ENCODE data around the gene ELP6. TPM values are rescaled to one million over a fixed set of nuclear protein-coding genes. Genes with fewer than 3 reads are reported as not detected.
"Not testable (repeated sequence)": the region's sequence is repeated elsewhere in the genome, so short reads cannot be mapped to it uniquely, and the experiment has no call there.

The ELP6 gene
- polyA plus RNA-seq, 1 donor from 2014 or later = 55.0 TPM

DNA sequence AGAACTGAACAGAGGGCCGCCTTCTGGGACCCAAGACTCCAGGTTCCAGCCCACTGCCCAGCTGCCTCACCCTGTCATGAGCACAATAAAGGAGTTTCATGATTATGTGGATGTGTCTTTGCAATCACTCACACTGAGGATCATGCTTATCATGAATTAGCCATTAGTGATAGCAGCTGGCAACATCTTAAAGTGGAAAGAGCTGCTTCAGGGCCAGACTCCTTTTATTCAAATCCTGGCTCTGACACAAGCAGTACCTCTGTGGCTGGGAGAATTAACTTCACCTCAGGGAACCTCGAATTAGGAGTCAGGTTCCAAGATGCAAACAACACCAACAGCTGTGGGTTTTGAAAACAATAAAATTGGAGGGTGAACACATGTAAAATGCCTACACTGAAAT is 31.1 kb downstream of the ELP6 start:
- Histone ChIP-seq H3K9ac (ENCODE audit: low read length) (no peak overlapping the region), H4K20me1 (ENCODE audit: insufficient read depth) (no peaks in the 10 kb centered on the region), H3K4me2 (ENCODE audit: low read length) (no peak overlapping the region), H3K27ac (ENCODE audit: low read length) (no peak overlapping the region), H3K9me2 (ENCODE audit: insufficient read depth, low read length) (no peaks in the 10 kb centered on the region), H3K36me3 (ENCODE audit: insufficient read depth, low read length) (no peaks in the 10 kb centered on the region), H3K27me3 (ENCODE audit: insufficient read depth, low read depth, low read length) (no peaks in the 10 kb centered on the region), H3F3A (ENCODE audit: insufficient read depth, low read length, poor library complexity, severe bottlenecking) (no peaks in the 10 kb centered on the region), H3K9me3 (ENCODE audit: low read length) (no peaks in the 10 kb centered on the region), H2AFZ (ENCODE audit: low read depth, low read length) (no peak overlapping the region), H3K4me3 (ENCODE audit: low read length) (no peak overlapping the region), H3K79me2 (replicated peaks; ENCODE audit: insufficient read depth, low read length) (no peaks in the 10 kb centered on the region)
- TF ChIP-seq, protein P1, sequence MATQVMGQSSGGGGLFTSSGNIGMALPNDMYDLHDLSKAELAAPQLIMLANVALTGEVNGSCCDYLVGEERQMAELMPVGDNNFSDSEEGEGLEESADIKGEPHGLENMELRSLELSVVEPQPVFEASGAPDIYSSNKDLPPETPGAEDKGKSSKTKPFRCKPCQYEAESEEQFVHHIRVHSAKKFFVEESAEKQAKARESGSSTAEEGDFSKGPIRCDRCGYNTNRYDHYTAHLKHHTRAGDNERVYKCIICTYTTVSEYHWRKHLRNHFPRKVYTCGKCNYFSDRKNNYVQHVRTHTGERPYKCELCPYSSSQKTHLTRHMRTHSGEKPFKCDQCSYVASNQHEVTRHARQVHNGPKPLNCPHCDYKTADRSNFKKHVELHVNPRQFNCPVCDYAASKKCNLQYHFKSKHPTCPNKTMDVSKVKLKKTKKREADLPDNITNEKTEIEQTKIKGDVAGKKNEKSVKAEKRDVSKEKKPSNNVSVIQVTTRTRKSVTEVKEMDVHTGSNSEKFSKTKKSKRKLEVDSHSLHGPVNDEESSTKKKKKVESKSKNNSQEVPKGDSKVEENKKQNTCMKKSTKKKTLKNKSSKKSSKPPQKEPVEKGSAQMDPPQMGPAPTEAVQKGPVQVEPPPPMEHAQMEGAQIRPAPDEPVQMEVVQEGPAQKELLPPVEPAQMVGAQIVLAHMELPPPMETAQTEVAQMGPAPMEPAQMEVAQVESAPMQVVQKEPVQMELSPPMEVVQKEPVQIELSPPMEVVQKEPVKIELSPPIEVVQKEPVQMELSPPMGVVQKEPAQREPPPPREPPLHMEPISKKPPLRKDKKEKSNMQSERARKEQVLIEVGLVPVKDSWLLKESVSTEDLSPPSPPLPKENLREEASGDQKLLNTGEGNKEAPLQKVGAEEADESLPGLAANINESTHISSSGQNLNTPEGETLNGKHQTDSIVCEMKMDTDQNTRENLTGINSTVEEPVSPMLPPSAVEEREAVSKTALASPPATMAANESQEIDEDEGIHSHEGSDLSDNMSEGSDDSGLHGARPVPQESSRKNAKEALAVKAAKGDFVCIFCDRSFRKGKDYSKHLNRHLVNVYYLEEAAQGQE (IDR thresholded peaks at IDR 0.05; ENCODE audit: borderline replicate concordance) = no peak
- no peak for TF ChIP-seq TAF1 (IDR thresholded peaks at IDR 0.05; ENCODE audit: low read depth)
- no peak for TF ChIP-seq EP300 (conservative IDR thresholded peaks at IDR 0.05; ENCODE audit: poor library complexity, severe bottlenecking)
- TF ChIP-seq, protein P2, sequence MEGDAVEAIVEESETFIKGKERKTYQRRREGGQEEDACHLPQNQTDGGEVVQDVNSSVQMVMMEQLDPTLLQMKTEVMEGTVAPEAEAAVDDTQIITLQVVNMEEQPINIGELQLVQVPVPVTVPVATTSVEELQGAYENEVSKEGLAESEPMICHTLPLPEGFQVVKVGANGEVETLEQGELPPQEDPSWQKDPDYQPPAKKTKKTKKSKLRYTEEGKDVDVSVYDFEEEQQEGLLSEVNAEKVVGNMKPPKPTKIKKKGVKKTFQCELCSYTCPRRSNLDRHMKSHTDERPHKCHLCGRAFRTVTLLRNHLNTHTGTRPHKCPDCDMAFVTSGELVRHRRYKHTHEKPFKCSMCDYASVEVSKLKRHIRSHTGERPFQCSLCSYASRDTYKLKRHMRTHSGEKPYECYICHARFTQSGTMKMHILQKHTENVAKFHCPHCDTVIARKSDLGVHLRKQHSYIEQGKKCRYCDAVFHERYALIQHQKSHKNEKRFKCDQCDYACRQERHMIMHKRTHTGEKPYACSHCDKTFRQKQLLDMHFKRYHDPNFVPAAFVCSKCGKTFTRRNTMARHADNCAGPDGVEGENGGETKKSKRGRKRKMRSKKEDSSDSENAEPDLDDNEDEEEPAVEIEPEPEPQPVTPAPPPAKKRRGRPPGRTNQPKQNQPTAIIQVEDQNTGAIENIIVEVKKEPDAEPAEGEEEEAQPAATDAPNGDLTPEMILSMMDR (IDR thresholded peaks at IDR 0.05; ENCODE audit: poor library complexity, severe bottlenecking) = no peak
- TF ChIP-seq MXI1 (conservative IDR thresholded peaks at IDR 0.05; ENCODE audit: poor library complexity, severe bottlenecking) = no peak
- TF ChIP-seq RAD21 (conservative IDR thresholded peaks at IDR 0.05) = no peak
- TF ChIP-seq EZH2 (IDR thresholded peaks at IDR 0.05; ENCODE audit: borderline replicate concordance, insufficient read depth, low read length, poor library complexity, severe bottlenecking) = no peak
- TF ChIP-seq POLR2AphosphoS5 (IDR thresholded peaks at IDR 0.05) = no peak
- TF ChIP-seq SMC3 (conservative IDR thresholded peaks at IDR 0.05; ENCODE audit: poor library complexity) = no peak

DNA sequence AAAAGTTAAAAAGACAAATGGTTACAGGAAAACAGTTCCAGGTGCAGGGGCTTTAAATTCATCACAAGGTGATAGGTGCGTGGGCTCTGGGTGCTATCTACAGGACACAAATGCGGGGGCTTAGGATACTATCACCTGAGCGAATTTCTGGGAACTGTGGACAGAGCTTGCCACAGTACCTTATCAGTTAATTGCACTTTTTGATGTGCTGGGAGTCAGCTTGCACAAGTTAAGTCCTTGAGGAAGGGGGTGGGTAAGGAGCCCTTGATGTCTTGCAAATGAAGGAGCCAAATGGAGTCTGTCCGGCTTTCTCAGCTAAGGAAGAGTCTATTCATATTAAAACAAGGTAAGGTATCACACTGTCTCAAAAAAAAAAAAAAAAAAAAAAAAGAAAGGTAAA is 31.7 kb downstream of the ELP6 start:
- not testable (repeated sequence) for H3K4me3 ChIP-seq (ENCODE audit: low read length); H3K36me3 ChIP-seq (ENCODE audit: insufficient read depth, low read length); H2AFZ ChIP-seq (ENCODE audit: low read depth, low read length); H3K27me3 ChIP-seq (ENCODE audit: insufficient read depth, low read depth, low read length); H3F3A ChIP-seq (ENCODE audit: insufficient read depth, low read length, poor library complexity, severe bottlenecking); H3K27ac ChIP-seq (ENCODE audit: low read length); H3K4me2 ChIP-seq (ENCODE audit: low read length); H3K9me2 ChIP-seq (ENCODE audit: insufficient read depth, low read length); H3K79me2 ChIP-seq (replicated peaks; ENCODE audit: insufficient read depth, low read length); H3K9me3 ChIP-seq (ENCODE audit: low read length); H4K20me1 ChIP-seq (ENCODE audit: insufficient read depth); H3K9ac ChIP-seq (ENCODE audit: low read length)

DNA sequence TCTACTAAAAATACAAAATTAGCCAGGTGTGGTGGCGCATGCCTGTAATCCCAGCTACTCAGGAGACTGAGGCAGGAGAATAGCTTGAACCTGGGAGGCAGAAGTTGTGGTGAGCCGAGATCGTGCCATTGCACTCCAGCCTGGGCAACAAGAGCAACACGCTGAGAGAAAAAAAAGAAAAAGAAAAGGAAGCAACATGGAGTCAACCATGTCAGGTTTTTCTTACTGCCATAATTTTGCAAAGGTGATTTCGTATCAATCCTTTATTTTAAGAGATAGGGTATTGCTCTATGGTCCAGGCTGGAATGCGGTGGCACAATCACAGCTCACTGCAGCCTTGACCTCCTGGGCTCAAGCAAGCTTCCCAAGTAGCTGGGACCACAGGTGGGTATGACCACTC is 33.2 kb downstream of the ELP6 start:
- not testable (repeated sequence) for H3K4me3 ChIP-seq (ENCODE audit: low read length); H3K79me2 ChIP-seq (replicated peaks; ENCODE audit: insufficient read depth, low read length); H3K9ac ChIP-seq (ENCODE audit: low read length); H4K20me1 ChIP-seq (ENCODE audit: insufficient read depth); H3K27me3 ChIP-seq (ENCODE audit: insufficient read depth, low read depth, low read length); H3F3A ChIP-seq (ENCODE audit: insufficient read depth, low read length, poor library complexity, severe bottlenecking); H3K27ac ChIP-seq (ENCODE audit: low read length); H3K9me2 ChIP-seq (ENCODE audit: insufficient read depth, low read length); H3K9me3 ChIP-seq (ENCODE audit: low read length); H2AFZ ChIP-seq (ENCODE audit: low read depth, low read length); H3K4me2 ChIP-seq (ENCODE audit: low read length); H3K36me3 ChIP-seq (ENCODE audit: insufficient read depth, low read length)
